ENCODE measurements around the gene SOCS1.
A peak's percentile ranks its signal among the peaks of the same experiment; 100 is the strongest.

SOCS1 gene

GRCh38 chr16:11283820-11284248 lies 27.8 kb upstream of the SOCS1 start:
- no peak for DNase-seq

GRCh38 chr16:11280616-11281522 lies 24.9 kb upstream of the SOCS1 start, which contains the start of gene PRM1:
Gene PRM1, minus strand, starts transcription at chr16:11281330. Its CDS starts 92 bp downstream, at chr16:11281238.
- no peak for DNase-seq

- DNase-seq: no peak
These were observed 23.0 kb upstream of the SOCS1 start for GRCh38 chr16:11278681-11279628.

GRCh38 chr16:11277607-11278337 lies 21.8 kb upstream of the SOCS1 start:
- DNase-seq: no peak

- DNase-seq: no peak
These were observed 21.0 kb upstream of the SOCS1 start for GRCh38 chr16:11276896-11277593.

GRCh38 chr16:11276143-11276895 lies 20.3 kb upstream of the SOCS1 start, which contains the start of gene PRM2:
Gene PRM2, minus strand, starts transcription at chr16:11276480. Its CDS starts 110 bp downstream, at chr16:11276370.
- no peak for DNase-seq

GRCh38 chr16:11274964-11275363 lies 19.0 kb upstream of the SOCS1 start:
- no peak for DNase-seq

GRCh38 chr16:11273721-11274324 lies 17.8 kb upstream of the SOCS1 start:
- DNase-seq: no peak

GRCh38 chr16:11272921-11273720 lies 17.1 kb upstream of the SOCS1 start, which contains the start of gene PRM3:
Gene PRM3, minus strand, starts transcription at chr16:11273629. Its CDS starts 34 bp downstream, at chr16:11273595.
- no peak for DNase-seq

- no peak for DNase-seq
These were observed 16.5 kb upstream of the SOCS1 start for GRCh38 chr16:11272484-11272883.

- DNase-seq: no peak
These were observed 15.6 kb upstream of the SOCS1 start for GRCh38 chr16:11271610-11272009.

GRCh38 chr16:11270602-11271162 lies 14.7 kb upstream of the SOCS1 start:
- DNase-seq: no peak

GRCh38 chr16:11268921-11269375 lies 12.9 kb upstream of the SOCS1 start, which contains the start of gene TNP2:
Gene TNP2, minus strand, starts transcription at chr16:11269325. Its CDS starts 63 bp downstream, at chr16:11269262.
- DNase-seq: no peak

- no peak for DNase-seq
These were observed 9.1 kb upstream of the SOCS1 start for GRCh38 chr16:11265124-11265523.

GRCh38 chr16:11264155-11264832 lies 8.3 kb upstream of the SOCS1 start:
- no peak for DNase-seq

- DNase-seq: peak in 1 of 2 experiments; percentile 34
These were observed 7.7 kb upstream of the SOCS1 start for GRCh38 chr16:11263737-11264136.

- DNase-seq: no peak
These were observed 6.9 kb upstream of the SOCS1 start for GRCh38 chr16:11262915-11263314.

- no peak for DNase-seq
These were observed 4.6 kb upstream of the SOCS1 start for GRCh38 chr16:11260596-11260966.

Measured in activated CD4-positive, alpha-beta T cell treated with anti-CD3 and anti-CD28 coated beads, Interleukin-2, amount 50 U/mL, for 4 hours (primary cell).